NT2/D1 (cell line): ENCODE results near the gene STK24.

Experiments used
- DNase-seq: peaks from one replicate; pipeline ENCODE4 v3.0.0-alpha.2; 2011; ENCODE audit warnings: low read depth, low spot score
- H3K27me3 ChIP-seq: 2 replicates; pipeline ENCODE4 v1.6.0; 2011; ENCODE audit warnings: mild to moderate bottlenecking; ENCODE audit not compliant: insufficient read length, insufficient read depth
- H3K36me3 ChIP-seq: 2 replicates; pipeline ENCODE4 v1.6.1; 2011; ENCODE audit warnings: mild to moderate bottlenecking, low read length, mixed read lengths; ENCODE audit not compliant: insufficient read depth, insufficient read length
- H3K4me1 ChIP-seq: 2 replicates; pipeline ENCODE4 v1.5.1; 2011; ENCODE audit not compliant: insufficient read depth, insufficient read length
- H3K4me3 ChIP-seq: 2 replicates; pipeline ENCODE4 v1.5.1; 2011; ENCODE audit warnings: low read depth; ENCODE audit not compliant: insufficient read length
- H3K9ac ChIP-seq: 2 replicates; pipeline ENCODE4 v1.6.0; 2011; ENCODE audit warnings: low read depth; ENCODE audit not compliant: insufficient read length
- H3K9me3 ChIP-seq: 2 replicates; pipeline ENCODE4 v1.5.1; 2011; ENCODE audit warnings: mild to moderate bottlenecking, low read length; ENCODE audit not compliant: insufficient read depth
- SUZ12 ChIP-seq: IDR thresholded peaks from 2 replicates; pipeline ENCODE4 v1.6.1; 2011; ENCODE audit not compliant: insufficient read length, insufficient read depth; ENCODE audit errors: extremely low read depth
- YY1 ChIP-seq: IDR thresholded peaks from 2 replicates; pipeline ENCODE4 v1.6.1; 2011; ENCODE audit not compliant: insufficient read length, insufficient read depth
- ZNF274 ChIP-seq: IDR thresholded peaks from 2 replicates; pipeline ENCODE4 v1.6.1; 2011; ENCODE audit warnings: mild to moderate bottlenecking, low read depth, low read length

The STK24 gene

GRCh38 chr13:98538876-98539275 lies 38.0 kb downstream of the STK24 start:
- Histone ChIP-seq H3K36me3 (peaks cover 27% of the 10 kb centered on the region), H3K9ac (no peak overlapping the region), H3K4me3 (no peak overlapping the region), H3K9me3 (no peaks in the 10 kb centered on the region), H3K27me3 (no peaks in the 10 kb centered on the region), H3K4me1 (peaks cover 10% of the 10 kb centered on the region)
- DNase-seq: no peak
- no peak for TF ChIP-seq YY1
- no peak for TF ChIP-seq SUZ12
- TF ChIP-seq ZNF274: no peak

DNA sequence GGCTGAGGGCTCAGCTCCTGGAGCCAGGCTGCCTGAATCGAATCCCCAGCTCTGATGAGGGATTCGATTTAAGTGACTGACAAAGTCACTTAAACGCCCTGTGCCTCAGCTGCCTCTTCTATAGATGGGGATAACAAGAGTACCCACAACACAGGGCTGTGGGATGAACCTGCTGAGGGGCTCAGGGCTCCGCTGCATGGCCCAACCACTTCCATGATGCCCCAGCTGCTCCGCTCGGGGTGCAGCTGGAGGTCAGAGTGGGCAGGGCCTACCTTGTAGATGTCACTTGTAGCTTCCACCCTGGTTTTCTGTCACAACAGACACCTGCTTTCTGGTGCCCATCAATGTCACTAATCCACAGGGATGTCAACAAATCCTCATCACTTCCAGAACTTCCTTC lies 39.2 kb downstream of the STK24 start:
- H3K27me3 ChIP-seq: no peaks in the 10 kb centered on the region
- no peak overlapping the region for H3K4me3 ChIP-seq
- DNase-seq: no peak
- no peak overlapping the region for H3K9ac ChIP-seq
- peaks cover 28% of the 10 kb centered on the region for H3K36me3 ChIP-seq
- no peaks in the 10 kb centered on the region for H3K9me3 ChIP-seq
- TF ChIP-seq SUZ12 (no peak), YY1 (no peak), ZNF274 (no peak)
- peaks cover 9% of the 10 kb centered on the region for H3K4me1 ChIP-seq

DNA sequence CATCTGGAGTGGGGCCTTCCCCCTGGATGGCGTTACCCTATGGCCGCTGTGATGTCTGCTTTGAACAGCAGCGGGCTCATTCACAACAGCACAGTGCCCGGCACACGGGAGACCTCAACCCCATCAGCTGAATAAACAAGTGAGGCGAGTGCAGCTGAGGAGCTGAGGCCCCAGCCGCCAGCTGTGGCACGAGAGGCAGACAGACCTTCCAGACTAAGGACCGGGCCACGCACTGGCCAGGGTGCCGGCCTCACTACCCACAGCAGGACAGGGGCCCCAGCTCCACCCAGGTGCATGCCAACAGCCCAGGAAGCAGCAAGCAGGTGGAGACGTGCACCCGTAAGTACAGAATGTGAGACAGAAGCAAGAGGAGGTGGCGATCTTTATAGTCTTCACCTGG lies 39.6 kb downstream of the STK24 start:
- Histone ChIP-seq H3K9me3 (no peaks in the 10 kb centered on the region), H3K27me3 (no peaks in the 10 kb centered on the region), H3K36me3 (peaks cover 28% of the 10 kb centered on the region), H3K4me3 (no peak overlapping the region), H3K4me1 (peaks cover 9% of the 10 kb centered on the region), H3K9ac (no peak overlapping the region)
- DNase-seq: no peak
- TF ChIP-seq SUZ12: no peak
- TF ChIP-seq ZNF274: no peak
- no peak for TF ChIP-seq YY1

- Histone ChIP-seq H3K27me3 (no peaks in the 10 kb centered on the region), H3K4me1 (peaks cover 9% of the 10 kb centered on the region), H3K9me3 (no peaks in the 10 kb centered on the region), H3K4me3 (no peak overlapping the region), H3K36me3 (peaks cover 28% of the 10 kb centered on the region), H3K9ac (no peak overlapping the region)
- no peak for DNase-seq
- TF ChIP-seq ZNF274 (no peak), SUZ12 (no peak), YY1 (no peak)
Observed at GRCh38 chr13:98536729-98537128, 40.2 kb downstream of the STK24 start.

GRCh38 chr13:98535501-98536354 lies 41.2 kb downstream of the STK24 start:
- Histone ChIP-seq H3K36me3 (peaks cover 28% of the 10 kb centered on the region), H3K27me3 (no peaks in the 10 kb centered on the region), H3K4me3 (no peak overlapping the region), H3K9ac (no peak overlapping the region), H3K9me3 (no peaks in the 10 kb centered on the region), H3K4me1 (peaks cover 9% of the 10 kb centered on the region)
- DNase-seq: no peak
- no peak for TF ChIP-seq ZNF274
- TF ChIP-seq SUZ12: no peak
- TF ChIP-seq YY1: no peak

DNA sequence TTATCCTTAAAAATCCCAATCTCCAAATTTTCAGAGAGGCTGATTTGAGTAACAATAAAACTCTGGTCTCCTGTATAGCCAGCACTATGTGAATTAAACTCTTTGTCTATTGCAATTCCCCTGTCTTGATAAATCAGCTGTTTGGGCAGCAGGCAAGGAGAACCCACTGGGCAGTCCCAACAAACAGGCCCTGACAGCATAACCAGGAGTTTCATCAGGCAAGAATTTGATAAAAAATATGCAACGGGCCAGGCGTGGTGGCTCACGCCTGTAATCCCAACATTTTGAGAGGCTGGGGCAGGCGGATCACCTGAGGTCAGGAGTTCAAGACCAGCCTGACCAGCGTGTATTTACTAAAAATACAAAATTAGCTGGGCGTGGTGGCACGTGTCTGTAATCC lies 42.1 kb downstream of the STK24 start:
- TF ChIP-seq YY1 (no peak), ZNF274 (no peak), SUZ12 (no peak)
- Histone ChIP-seq H3K4me3 (no peak overlapping the region), H3K9me3 (no peaks in the 10 kb centered on the region), H3K27me3 (no peaks in the 10 kb centered on the region), H3K9ac (no peak overlapping the region), H3K4me1 (peaks cover 9% of the 10 kb centered on the region), H3K36me3 (peaks cover 26% of the 10 kb centered on the region)
- no peak for DNase-seq

DNA sequence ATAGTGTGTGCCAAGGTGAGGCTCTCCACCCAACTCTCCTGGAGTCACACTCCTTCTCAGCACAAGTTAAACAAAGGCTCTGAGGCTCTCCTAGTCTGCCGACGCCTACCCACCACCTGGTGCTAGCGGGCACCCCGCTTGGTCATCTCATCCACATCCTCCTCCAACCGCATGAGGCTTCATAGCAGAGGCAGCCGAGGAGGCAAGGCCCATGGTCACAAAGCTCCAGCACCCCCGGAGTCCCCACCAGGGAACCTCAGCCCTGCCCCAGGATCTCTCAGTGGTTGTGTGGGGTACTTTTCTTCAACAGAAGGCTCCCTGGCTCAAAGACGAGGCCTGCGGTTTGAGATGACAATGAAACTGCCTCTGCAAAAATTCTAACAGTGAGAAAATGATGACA lies 43.0 kb downstream of the STK24 start:
- no peak for TF ChIP-seq YY1
- TF ChIP-seq SUZ12: no peak
- TF ChIP-seq ZNF274: no peak
- Histone ChIP-seq H3K4me3 (no peak overlapping the region), H3K27me3 (no peaks in the 10 kb centered on the region), H3K36me3 (peaks cover 23% of the 10 kb centered on the region), H3K9me3 (no peaks in the 10 kb centered on the region), H3K4me1 (peaks cover 9% of the 10 kb centered on the region), H3K9ac (no peak overlapping the region)
- no peak for DNase-seq
